GM21515 (cell line): ENCODE measurements around the gene MMP7.
"Not testable (repeated sequence)": the region's sequence is repeated elsewhere in the genome, so short reads cannot be mapped to it uniquely, and the experiment has no call there.

Source experiments
- ATAC-seq: cut with Tn5 transposase; IDR thresholded peaks from one replicate; pipeline ENCODE4 v1.9.1; 2021; ENCODE audit not compliant: unreplicated experiment

MMP7 gene

GRCh38 chr11:102544594-102544993 lies 14.0 kb upstream of the MMP7 start:
- ATAC-seq = no peak

DNA sequence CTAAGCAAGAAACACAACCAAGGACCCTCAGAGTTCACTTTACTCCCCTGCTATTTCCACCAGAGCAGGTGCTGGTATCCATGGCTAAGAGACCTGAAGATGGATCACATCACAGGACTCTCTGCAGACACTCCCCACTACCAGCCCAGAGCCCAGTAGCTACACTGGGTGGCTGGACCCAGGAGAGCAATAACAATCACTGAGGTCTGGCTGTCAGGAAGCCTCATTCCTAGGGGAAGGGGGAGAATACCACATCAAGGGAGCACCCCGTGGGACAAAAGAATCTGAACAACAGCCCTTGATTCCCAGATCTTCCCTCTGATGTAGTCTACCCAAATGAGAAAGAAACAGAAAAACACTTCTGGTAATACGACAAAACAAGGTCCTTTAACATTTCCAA lies 9.0 kb upstream of the MMP7 start:
- no peak for ATAC-seq

DNA sequence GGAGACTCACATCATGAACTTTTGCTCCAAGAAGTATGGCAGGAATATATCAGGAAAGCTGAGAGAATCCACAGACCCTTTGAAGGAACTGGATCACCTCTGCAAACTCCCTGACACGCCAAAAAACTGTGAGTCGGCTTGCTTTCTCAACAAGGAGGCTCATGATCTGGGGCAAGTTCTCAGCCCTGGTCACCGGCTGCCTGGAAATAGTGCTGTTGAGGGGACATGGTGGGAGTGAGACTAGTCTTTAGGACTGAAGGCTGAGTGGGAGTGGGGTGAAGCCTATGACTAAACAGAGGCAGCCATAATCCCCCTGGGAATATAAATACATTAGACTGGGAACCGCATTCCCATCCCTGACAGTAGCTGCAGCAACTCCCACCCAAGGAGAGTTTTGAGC lies 8.4 kb upstream of the MMP7 start:
- ATAC-seq = no peak

DNA sequence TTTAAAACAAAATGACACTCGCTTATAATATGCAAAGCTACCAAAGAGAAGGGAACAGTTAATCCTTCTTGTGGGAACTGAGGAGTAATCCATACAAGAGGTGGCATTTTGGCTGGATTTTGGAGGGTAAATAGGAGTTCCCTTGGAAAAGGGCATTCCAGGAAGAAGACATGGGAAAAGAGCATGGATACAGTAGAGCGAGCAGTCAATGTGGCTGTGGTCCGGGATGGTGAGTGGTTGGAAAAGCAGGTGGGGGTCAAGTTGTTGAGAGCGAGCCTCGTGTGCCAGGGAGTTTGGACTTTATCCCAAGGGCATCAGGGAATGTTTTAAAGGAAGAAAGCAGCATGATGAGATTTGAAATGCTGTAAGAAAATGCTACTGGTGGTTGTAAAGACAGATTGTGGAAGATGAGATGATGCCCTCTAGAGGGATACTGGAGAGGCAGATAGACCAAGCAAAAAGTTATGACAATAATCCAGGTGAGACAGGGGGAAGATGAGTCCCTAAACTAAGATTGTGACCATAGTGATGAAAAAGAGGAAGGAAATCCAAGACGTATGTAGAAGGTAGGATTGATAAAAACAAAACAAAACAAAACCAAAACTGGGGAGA lies 3.8 kb upstream of the MMP7 start:
- ATAC-seq = no peak

DNA sequence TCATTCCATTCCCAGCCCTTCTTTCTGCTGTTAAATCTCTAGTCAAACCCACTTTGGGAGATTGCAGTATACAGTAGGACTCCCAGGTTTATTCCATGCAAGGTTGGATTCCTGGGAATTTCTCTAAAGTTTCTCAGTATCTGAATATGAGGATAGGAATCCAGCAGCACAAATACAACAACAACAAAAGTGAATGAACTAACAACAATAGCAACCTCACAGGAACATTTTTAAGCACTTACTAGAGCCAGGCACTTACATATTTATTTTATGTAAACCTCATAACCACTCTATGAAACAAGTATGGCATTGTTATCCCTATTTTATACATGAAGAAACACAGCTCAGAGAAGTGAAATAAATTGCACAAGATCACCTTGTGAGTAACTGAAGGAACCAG lies 1.9 kb downstream of the MMP7 start:
- ATAC-seq = no peak

GRCh38 chr11:102527684-102528083 lies 2.9 kb downstream of the MMP7 start:
- no peak for ATAC-seq

GRCh38 chr11:102527041-102527440 lies 3.5 kb downstream of the MMP7 start:
- no peak for ATAC-seq

DNA sequence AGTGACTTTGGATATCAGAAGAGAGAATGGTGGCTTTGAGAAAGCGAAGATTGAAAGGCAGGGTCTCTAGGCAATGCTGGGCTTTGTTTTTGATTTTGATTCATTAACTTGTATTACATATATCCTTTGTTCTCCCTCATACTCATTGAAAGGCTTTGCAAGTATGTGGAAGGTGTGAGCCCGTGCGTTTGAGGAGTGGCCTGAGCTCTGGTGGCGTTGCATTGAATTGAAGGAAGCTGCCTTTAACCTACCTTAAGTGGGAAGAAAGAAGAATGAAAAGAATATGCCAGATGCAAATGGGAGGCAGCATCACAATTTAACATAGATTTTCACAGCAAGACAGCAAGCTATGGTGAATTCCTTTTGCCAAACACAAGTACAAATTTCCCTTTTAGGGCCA lies 6.7 kb downstream of the MMP7 start:
- ATAC-seq = no peak

DNA sequence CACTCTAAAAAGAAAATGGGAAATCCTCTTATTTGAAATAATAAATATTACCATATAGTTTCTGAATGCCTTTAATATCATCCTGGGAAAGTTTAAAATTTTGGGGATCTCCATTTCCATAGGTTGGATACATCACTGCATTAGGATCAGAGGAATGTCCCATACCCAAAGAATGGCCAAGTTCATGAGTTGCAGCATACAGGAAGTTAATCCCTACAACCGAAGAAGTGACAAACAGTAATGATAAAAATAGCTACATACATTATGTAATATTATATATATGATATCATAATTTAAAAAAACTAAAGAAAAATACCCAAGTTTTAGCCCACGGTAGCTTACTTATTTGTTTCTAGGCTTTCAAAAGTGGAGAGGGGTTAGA lies 7.4 kb downstream of the MMP7 start:
- ATAC-seq = no peak

- no peak for ATAC-seq
Measured at GRCh38 chr11:102522312-102523188, 8.0 kb downstream of the MMP7 start.

GRCh38 chr11:102521121-102521520 lies 9.4 kb downstream of the MMP7 start:
- no peak for ATAC-seq

DNA sequence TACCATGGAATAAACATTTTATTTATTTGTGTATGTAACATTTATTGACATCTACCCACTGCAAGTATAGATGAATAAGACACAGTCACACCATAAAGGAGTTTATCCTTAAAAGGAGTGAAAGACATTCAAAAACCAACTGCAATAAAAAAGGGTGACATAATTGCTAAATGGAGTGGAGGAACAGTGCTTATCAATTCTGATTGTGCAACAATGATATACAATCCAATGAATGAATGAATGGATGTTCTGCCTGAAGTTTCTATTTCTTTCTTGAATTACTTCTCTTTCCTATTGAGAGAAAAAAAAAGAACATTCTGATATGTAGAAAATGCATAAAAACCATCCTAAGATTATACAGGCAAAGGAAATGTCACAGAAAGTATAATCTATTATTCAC lies 10.0 kb downstream of the MMP7 start:
- ATAC-seq = no peak

- no peak for ATAC-seq
Measured at GRCh38 chr11:102518296-102519094, 12.1 kb downstream of the MMP7 start.

DNA sequence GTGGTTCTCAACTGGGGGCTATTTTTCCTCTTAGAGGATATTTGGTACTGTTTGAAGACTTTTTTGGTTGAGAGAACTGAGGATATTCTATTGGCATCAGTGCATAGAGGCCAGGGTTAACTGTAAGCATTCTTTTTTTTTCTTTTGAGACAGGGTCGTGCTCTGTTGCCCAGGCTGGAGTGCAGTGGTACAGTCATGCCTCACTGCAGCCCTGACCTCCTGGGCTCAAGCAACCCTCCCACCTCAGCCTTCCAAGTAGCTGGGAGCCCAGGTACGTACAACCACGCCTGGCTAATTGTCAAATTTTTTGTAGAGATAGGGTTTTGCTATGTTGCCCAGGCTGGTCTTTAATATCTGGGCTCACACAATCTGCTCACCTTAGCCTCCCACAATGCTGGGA lies 12.9 kb downstream of the MMP7 start:
- ATAC-seq = no peak

DNA sequence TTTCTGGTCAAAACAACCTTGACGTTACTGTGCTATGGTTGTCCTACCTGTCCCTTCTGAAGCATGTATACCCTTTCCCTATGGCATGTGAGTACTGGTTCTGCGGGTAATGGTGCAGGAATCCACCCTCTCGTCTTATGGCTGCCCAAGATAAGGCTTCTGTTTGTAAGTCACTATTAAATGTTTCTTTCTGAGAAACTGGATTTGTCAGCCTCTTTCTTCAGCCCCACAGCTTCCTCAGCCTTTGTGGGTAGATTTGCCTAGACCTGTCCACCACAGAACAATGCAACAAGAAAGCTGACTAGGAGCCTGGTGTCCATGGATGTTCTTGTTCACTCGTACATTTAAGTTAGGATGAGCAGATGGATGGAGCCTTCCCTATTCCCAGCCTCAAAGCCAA lies 14.4 kb downstream of the MMP7 start:
- no peak for ATAC-seq

DNA sequence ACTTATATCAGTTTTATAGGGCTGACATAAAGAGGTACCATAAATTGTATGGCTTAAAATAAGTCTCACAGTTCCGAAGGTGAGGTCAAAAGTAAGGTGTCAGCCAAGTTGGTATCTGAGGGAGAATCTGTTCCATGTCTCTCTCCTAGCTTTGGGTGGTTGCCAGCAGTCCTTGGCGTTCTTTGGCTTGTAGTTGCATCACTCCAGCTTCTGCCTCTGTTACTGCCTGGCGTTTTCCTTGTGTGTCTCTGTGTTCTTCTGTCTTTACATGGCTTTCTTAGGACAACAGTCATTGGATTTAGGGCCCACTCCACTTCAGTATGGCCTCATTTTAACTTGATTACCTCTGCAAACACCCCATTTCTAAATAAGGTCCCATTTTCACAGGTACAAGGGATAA lies 16.7 kb downstream of the MMP7 start:
- ATAC-seq = no peak

- no peak for ATAC-seq
Measured at GRCh38 chr11:102510439-102511135, 20.0 kb downstream of the MMP7 start.

DNA sequence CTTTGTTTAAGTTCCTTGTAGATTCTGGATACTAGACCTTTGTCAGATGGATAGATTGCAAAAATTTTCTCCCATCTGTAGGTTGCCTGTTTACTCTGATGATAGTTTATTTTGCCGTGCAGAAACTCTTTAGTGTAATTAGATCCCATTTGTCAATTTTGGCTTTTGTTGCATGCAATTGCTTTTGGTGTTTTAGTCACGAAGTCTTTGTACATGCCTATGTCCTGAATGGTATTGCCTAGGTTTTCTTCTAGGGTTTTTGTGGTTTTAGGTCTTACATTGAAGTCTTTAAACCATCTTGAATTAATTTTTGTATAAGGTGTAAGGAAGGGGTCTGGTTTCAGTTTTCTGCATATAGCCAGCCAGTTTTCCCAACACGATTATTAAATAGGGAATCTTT lies 27.7 kb downstream of the MMP7 start:
- ATAC-seq = not testable (repeated sequence)

GRCh38 chr11:102500829-102501228 lies 29.7 kb downstream of the MMP7 start:
- ATAC-seq = no peak

- ATAC-seq = no peak
Measured at GRCh38 chr11:102499931-102500330, 30.6 kb downstream of the MMP7 start.

DNA sequence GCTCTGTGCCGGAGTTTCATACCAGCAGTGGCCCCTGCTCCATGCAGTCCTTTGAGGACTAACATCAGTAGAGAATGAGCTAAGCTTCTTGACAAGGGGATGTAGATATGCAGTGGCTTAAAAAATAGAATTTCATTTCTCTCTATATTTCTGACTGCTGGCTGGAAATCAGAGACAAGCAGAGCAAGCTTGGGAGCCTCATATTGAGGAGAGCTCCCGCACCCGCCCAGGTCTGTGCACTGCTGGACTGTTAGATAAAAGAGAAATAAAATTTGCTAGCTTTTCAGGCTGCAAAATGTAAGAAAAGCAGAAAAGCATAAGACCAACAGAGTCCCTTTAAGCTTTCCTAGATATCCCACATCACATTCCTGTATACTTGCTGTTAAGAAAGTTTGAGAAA lies 31.4 kb downstream of the MMP7 start:
- no peak for ATAC-seq
